GM21786 (cell line): ENCODE results near the gene GINS3.

Experiments used
- ATAC-seq: cut with Tn5 transposase; IDR thresholded peaks from one replicate; pipeline ENCODE4 v1.9.1; 2021; ENCODE audit not compliant: unreplicated experiment

Gene GINS3

DNA sequence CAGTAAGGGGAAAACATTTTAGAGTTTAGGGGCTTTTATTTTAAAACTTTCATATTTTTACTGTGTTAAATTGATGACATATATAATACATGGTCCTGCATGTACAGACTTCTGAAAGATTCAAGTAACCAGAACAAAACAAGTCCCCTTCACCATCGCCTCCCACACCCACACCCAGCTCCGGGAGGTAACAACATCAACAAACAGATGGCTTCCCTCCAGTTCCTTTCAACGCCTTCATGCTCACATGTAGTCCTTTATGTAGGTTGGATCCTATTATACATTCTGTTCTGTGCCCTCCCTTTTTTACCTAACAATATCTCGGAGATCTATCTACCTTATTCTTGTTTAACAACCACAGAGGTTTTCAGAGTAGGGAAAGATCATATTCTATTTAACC lies 30.5 kb downstream of the GINS3 start:
- no peak for ATAC-seq

DNA sequence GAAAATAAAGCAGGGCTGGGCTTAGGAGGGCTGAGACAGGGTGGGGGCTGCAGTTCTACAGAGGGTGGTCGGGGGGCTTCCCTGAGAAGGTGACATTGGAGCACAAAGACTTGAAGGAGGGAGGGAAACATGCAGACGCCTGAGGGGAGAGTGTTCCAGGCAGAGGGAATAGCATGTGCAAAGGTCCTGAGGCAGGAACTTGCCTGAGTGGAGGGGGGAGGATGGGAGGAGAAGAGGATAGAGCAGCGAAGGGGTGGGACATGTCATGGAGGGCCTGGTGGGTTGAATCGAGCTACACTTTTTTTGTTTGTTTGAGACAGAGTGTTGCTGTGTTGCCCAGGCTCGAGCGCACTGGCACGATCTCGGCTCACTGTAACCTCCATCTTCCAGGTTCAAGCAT lies 33.0 kb downstream of the GINS3 start:
- no peak for ATAC-seq

DNA sequence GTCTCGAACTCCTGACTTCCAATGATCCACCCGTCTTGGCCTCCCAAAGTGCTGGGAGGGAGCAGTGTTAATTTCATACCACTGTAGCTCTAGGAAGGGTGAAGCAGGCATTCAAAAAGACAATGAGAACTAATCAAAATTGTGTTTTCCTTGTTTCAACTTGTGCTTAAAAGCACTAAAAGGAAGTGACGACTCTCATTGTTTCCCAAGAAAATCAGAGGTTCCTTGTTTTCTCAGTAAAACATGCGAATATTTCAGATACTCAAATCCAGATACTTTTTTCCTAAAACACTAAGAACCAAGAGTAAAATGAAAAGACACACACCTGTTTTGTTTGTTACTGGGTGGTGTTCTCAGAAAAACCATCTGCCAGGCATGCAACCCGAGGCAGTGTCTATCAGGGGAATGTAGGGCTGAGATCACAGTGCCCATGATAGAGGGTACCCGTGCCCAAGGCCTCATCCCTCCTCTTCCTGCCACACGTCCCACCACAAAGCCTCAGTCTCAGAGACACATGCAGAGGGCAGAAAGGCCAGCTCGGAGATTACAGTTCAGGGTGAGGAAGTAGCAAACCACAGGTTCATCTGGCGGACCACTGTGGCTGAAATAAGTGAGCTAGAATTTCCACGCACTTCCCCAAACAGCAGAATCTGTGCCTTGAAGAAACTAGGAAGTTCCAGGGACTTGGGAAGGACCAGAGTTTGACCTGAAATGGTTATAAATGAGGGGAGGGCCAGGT lies 33.7 kb downstream of the GINS3 start:
- peak; percentile 81 for ATAC-seq

GRCh38 chr16:58426966-58427365 lies 34.7 kb downstream of the GINS3 start:
- ATAC-seq: no peak

- no peak for ATAC-seq
These were observed 36.6 kb downstream of the GINS3 start for GRCh38 chr16:58428621-58429542.

DNA sequence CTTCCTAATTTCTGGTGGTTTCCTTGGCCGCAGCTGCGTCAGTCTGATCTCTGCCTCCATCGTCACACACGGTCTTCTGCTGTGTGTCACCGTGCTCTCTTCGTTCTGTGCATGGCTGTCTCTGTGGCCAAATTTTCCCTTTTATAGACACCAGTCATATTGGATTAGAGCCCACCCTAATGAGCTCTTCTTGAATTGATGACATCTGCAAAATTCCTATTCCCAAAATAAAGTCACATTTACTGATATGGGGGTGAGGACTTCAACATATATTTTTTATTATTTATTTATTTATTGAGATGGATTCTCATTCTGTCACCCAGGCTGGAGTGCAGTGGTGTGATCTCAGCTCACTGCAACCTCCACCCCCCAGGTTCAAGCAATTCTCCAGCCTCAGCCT lies 38.4 kb downstream of the GINS3 start:
- ATAC-seq: no peak

- no peak for ATAC-seq
These were observed 41.3 kb downstream of the GINS3 start for GRCh38 chr16:58433569-58433951.

DNA sequence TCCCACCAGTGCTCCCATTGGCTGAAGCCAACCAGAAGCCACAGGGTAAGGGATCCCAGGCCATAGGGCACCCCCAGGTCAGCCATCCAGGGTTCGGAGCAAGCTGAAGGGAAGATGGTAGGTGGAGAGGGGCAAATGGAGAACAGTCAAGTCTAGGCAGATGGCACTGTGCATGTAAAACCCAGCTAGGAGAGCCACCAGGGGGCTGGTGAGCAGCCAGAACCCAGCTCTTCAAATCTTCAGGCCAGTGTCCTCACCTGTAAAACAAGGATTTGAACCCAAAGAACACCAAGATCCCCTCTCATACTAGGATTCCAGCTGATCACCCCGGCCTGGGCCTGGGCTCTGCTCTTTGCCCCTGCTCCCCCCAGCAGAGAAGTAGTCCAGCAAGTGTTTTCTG lies 43.5 kb downstream of the GINS3 start:
- ATAC-seq: no peak

- no peak for ATAC-seq
These were observed 47.9 kb downstream of the GINS3 start for GRCh38 chr16:58440131-58440530.

DNA sequence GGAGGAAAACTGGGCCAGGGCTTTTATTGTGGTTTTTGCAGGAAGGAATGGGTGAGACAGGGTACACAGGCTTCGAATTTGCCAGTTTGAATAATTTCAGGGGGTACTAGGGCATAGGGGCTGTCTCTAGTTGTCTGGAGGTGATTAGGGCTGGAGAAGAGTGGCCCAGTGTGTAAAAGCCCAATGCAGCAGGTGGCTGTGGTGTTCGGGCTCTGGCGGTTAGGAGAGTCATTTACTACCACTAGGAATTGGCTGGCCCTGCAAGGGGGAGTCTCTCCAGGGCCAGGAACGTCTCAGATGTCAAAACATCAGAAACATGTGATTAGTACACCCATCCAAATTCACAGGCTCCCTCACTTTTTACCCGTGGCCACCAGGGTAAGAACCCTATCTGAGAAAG lies 50.3 kb downstream of the GINS3 start:
- no peak for ATAC-seq

- ATAC-seq: no peak
These were observed 51.5 kb downstream of the GINS3 start for GRCh38 chr16:58443783-58444182.

DNA sequence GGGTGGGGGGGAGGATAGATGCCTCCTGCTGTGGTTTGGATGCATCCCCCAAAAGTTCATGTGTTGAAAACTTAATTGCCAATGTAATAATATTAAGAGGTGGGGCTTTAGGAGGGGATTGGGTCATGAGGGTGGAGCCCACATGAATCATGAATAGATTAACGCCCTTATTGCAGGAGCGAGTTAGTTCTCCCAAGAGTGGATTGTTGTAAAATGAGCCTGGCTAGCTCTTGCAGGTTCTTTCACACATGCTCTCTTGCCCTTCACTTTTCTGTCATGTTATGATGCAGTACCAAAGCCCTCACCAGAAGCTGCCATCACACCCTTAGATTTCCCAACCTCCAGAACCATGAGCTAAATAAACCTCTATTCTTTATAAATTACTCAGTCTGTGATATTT lies 52.0 kb downstream of the GINS3 start:
- no peak for ATAC-seq

- ATAC-seq: no peak
These were observed 56.6 kb downstream of the GINS3 start for GRCh38 chr16:58448890-58449289.

GRCh38 chr16:58449306-58449705 lies 57.0 kb downstream of the GINS3 start:
- ATAC-seq: no peak

GRCh38 chr16:58449768-58450167 lies 57.5 kb downstream of the GINS3 start:
- ATAC-seq: no peak

- ATAC-seq: no peak
These were observed 58.3 kb downstream of the GINS3 start for GRCh38 chr16:58450590-58450989.

- ATAC-seq: no peak
These were observed 59.0 kb downstream of the GINS3 start for GRCh38 chr16:58451265-58451689.

GRCh38 chr16:58451945-58452401 lies 59.7 kb downstream of the GINS3 start:
- no peak for ATAC-seq

- ATAC-seq: no peak
These were observed 60.4 kb downstream of the GINS3 start for GRCh38 chr16:58452640-58453039.

GRCh38 chr16:58454178-58454577 lies 61.9 kb downstream of the GINS3 start:
- ATAC-seq: no peak

DNA sequence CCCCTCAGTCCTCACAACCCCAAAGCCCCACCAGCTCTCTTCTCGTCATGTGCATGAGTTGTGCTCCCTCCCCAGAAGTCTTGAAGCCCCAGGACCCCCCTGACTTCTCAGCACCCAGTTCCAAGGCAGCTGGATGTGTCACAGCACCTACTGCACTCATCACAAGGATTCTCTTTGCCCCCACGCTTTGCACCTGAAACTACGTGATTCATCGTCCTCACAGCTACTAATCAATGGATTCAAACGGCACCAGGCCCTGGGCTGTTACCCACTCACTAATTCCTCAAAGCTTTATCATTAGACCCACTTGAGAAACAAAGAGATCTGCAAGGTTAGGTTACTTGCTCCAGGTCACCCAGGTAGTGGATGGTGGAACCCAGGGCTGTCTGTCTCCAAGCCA lies 62.6 kb downstream of the GINS3 start:
- ATAC-seq: no peak
